RWPE2 (cell line): ENCODE data around the gene PAX8.

Experiments
- ATAC-seq: fragments of 200-7000 bp; cut with Tn5 transposase; 3 replicates; pipeline ENCODE4 v1.9.1; 2021; ENCODE audit warnings: low read depth
- DNase-seq: peaks from one replicate; pipeline ENCODE4 v3.0.0-alpha.2; 2020; ENCODE audit warnings: low spot score
- H3K27ac ChIP-seq: fragments of 450-650 bp; 2 replicates; pipeline ENCODE4 v1.5.1; 2017; ENCODE audit warnings: mild to moderate bottlenecking; ENCODE audit not compliant: poor library complexity, severe bottlenecking
- H3K27me3 ChIP-seq: fragments of 250-450 bp; sonication (Bioruptor Pico); 2 replicates; pipeline ENCODE4 v1.5.1; 2021; ENCODE audit warnings: mild to moderate bottlenecking, moderate library complexity; ENCODE audit not compliant: insufficient read depth, poor library complexity, severe bottlenecking
- H3K36me3 ChIP-seq: fragments of 250-450 bp; sonication (Bioruptor Pico); 2 replicates; pipeline ENCODE4 v1.5.1; 2020; ENCODE audit warnings: low read depth, mild to moderate bottlenecking, moderate library complexity
- H3K4me1 ChIP-seq: fragments of 250-450 bp; sonication (Bioruptor Pico); 2 replicates; pipeline ENCODE4 v1.5.1; 2021; ENCODE audit warnings: mild to moderate bottlenecking, moderate library complexity; ENCODE audit not compliant: insufficient read depth, poor library complexity, severe bottlenecking
- H3K4me3 ChIP-seq: fragments of 250-450 bp; sonication (Bioruptor Pico); 2 replicates; pipeline ENCODE4 v1.5.1; 2021; ENCODE audit warnings: mild to moderate bottlenecking, moderate library complexity; ENCODE audit not compliant: severe bottlenecking
- H3K9me3 ChIP-seq: fragments of 250-450 bp; sonication (Bioruptor Pico); 2 replicates; pipeline ENCODE4 v1.5.1; 2021; ENCODE audit warnings: mild to moderate bottlenecking, moderate library complexity; ENCODE audit not compliant: severe bottlenecking
- CTCF ChIP-seq: fragments of 450-650 bp; IDR thresholded peaks from one replicate; pipeline ENCODE4 v1.5.1; 2017; ENCODE audit warnings: mild to moderate bottlenecking, moderate library complexity; ENCODE audit not compliant: poor library complexity, severe bottlenecking

PAX8 gene

GRCh38 chr2:113220970-113221708 is 57.6 kb downstream of the PAX8 start:
- no peak for TF ChIP-seq CTCF
- H3K4me3 ChIP-seq = no peak overlapping the region
- no peak for DNase-seq
- H3K27ac ChIP-seq = no peak overlapping the region
- H3K4me1 ChIP-seq = no peaks in the 10 kb centered on the region
- no peaks in the 10 kb centered on the region for H3K36me3 ChIP-seq
- no peak for ATAC-seq
- H3K9me3 ChIP-seq = no peaks in the 10 kb centered on the region
- H3K27me3 ChIP-seq = no peaks in the 10 kb centered on the region

DNA sequence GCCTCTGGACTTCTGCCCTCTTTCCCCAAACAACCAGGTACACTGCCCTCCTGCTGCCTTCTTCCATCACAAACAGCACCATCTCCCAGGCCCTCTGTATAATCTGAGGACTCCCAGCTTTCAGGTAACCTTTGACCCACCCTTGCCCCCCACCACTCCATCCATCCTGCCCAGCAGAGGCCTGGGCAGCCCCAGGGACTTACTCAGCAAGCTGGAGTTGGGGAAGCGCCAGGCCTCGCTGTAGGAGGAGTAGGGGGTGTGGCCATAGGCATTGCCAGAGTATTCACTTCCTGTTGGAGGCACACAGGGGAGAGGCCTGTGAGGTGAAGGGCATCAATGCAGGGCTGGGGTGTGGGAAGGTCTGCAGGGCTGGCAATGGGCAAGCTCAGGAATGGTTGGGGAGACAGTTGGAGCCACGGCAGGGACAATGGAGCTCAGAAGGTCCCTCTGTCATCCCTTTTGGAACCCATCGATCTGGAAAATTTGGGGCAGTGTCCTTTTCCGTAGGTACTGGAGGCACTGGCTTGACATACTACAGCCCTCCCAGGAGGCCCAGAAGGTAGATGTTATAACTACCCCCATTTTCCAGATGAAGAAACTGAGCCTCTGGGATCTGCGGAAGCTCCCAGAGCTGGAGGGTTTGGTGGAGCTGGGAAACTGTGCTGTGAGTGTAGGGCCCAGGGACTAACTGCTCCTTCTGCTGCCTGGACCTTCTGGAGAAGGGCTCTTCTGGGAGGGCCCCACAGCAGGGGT is 58.7 kb downstream of the PAX8 start:
- ATAC-seq = peak; percentile 64; the same call in 2 of the 3 replicates
- H3K27me3 ChIP-seq = no peaks in the 10 kb centered on the region
- no peaks in the 10 kb centered on the region for H3K4me1 ChIP-seq
- DNase-seq = no peak
- H3K4me3 ChIP-seq = no peak overlapping the region
- no peak overlapping the region for H3K27ac ChIP-seq
- no peaks in the 10 kb centered on the region for H3K9me3 ChIP-seq
- no peak for TF ChIP-seq CTCF
- H3K36me3 ChIP-seq = no peaks in the 10 kb centered on the region

GRCh38 chr2:113219525-113219888 is 59.2 kb downstream of the PAX8 start:
- no peak for DNase-seq
- Histone ChIP-seq H3K4me3 (no peak overlapping the region), H3K4me1 (no peaks in the 10 kb centered on the region), H3K27ac (no peak overlapping the region), H3K27me3 (no peaks in the 10 kb centered on the region), H3K9me3 (no peaks in the 10 kb centered on the region), H3K36me3 (no peaks in the 10 kb centered on the region)
- no peak for ATAC-seq
- no peak for TF ChIP-seq CTCF

GRCh38 chr2:113219092-113219441 is 59.7 kb downstream of the PAX8 start:
- Histone ChIP-seq H3K4me3 (no peak overlapping the region), H3K27ac (no peak overlapping the region)

More at GRCh38 chr2:113219092-113219441, 59.7 kb downstream of the PAX8 start:
- H3K36me3 ChIP-seq = no peaks in the 10 kb centered on the region
- H3K9me3 ChIP-seq = no peaks in the 10 kb centered on the region
- H3K27me3 ChIP-seq = no peaks in the 10 kb centered on the region
- no peak for TF ChIP-seq CTCF
- ATAC-seq (no peak), DNase-seq (no peak)
- no peaks in the 10 kb centered on the region for H3K4me1 ChIP-seq
